HG03520 (cell line): ENCODE results near the gene CNIH4.
"Not testable (repeated sequence)": the region's sequence is repeated elsewhere in the genome, so short reads cannot be mapped to it uniquely, and the experiment has no call there.

Experiments
- ATAC-seq: cut with Tn5 transposase; IDR thresholded peaks from one replicate; pipeline ENCODE4 v1.9.1; 2021; ENCODE audit warnings: mild to moderate bottlenecking, moderate library complexity; ENCODE audit not compliant: unreplicated experiment

The CNIH4 gene

GRCh38 chr1:224348137-224348536 lies 8.5 kb upstream of the CNIH4 start:
- ATAC-seq, result no peak

- ATAC-seq, result not testable (repeated sequence)
Measured at GRCh38 chr1:224349716-224350115, 7.0 kb upstream of the CNIH4 start.

- ATAC-seq, result not testable (repeated sequence)
Measured at GRCh38 chr1:224352436-224353085, 4.1 kb upstream of the CNIH4 start.

GRCh38 chr1:224353975-224354925 lies 2.4 kb upstream of the CNIH4 start:
- no peak for ATAC-seq

GRCh38 chr1:224357626-224358124 lies 996 bp downstream of the CNIH4 start:
- ATAC-seq, result no peak

- no peak for ATAC-seq
Measured at GRCh38 chr1:224358237-224358636, 1.6 kb downstream of the CNIH4 start.

GRCh38 chr1:224359207-224359606 lies 2.5 kb downstream of the CNIH4 start:
- ATAC-seq, result no peak

- ATAC-seq, result peak; percentile 84
Measured at GRCh38 chr1:224368409-224368808, 11.7 kb downstream of the CNIH4 start.

- ATAC-seq, result no peak
Measured at GRCh38 chr1:224373008-224373590, 16.4 kb downstream of the CNIH4 start.

GRCh38 chr1:224375059-224375458 lies 18.4 kb downstream of the CNIH4 start:
- no peak for ATAC-seq

- peak; percentile 54 for ATAC-seq
Measured at GRCh38 chr1:224377676-224378006, 21.0 kb downstream of the CNIH4 start.

- ATAC-seq, result no peak
Measured at GRCh38 chr1:224378855-224379631, 22.4 kb downstream of the CNIH4 start.

GRCh38 chr1:224380003-224380402 lies 23.3 kb downstream of the CNIH4 start:
- peak; percentile 68 for ATAC-seq

- ATAC-seq, result no peak
Measured at GRCh38 chr1:224381880-224382548, 25.3 kb downstream of the CNIH4 start.

GRCh38 chr1:224383218-224383617 lies 26.5 kb downstream of the CNIH4 start:
- ATAC-seq, result no peak

- ATAC-seq, result no peak
Measured at GRCh38 chr1:224387302-224387912, 30.7 kb downstream of the CNIH4 start.

GRCh38 chr1:224387943-224388342 lies 31.3 kb downstream of the CNIH4 start:
- no peak for ATAC-seq

GRCh38 chr1:224390517-224390916 lies 33.8 kb downstream of the CNIH4 start:
- no peak for ATAC-seq

GRCh38 chr1:224392411-224393249 lies 36.0 kb downstream of the CNIH4 start:
- no peak for ATAC-seq
